Esophagus squamous epithelium (tissue), 4 donors: ENCODE results near the gene APOO.

Source experiments
- CTCF ChIP-seq, 6 experiments: fragments of 450-650 bp in 4 of 6; fragments of 200-600 bp in 2 of 6; sonication (generic) in 2 of 6; IDR thresholded peaks; one replicate each; pipeline ENCODE4 v1.5.1; 2016 to 2019; ENCODE audit warnings: antibody characterized with exemption in 6 of 6, mild to moderate bottlenecking in 4 of 6, moderate library complexity in 4 of 6
- POLR2A ChIP-seq, 4 donors: fragments of 450-650 bp; IDR thresholded peaks; one replicate each; pipeline ENCODE4 v1.6.1; 2017; ENCODE audit warnings: antibody characterized with exemption in 4 of 4, mild to moderate bottlenecking in 4 of 4, moderate library complexity in 3 of 4

DNA sequence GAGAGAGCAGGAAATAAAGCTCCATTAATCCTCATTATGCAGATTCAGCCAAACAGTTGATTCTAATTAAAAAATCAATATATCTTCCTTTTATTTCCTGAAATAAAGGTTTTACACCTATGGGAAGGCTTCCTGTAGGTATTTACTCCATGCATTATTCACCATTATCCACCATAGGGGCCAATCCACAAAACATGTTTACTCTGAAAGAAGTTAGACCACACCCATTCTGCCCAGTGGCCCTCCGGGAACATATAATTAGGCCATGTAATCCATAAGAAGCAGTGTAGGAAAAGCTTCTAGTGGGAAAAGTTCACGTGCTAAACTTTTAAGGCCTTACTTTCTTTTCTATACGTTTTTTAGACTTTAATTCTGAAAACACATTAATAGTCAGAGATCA, 67.1 kb downstream of the APOO start:
- no peak for TF ChIP-seq CTCF (IDR thresholded peaks at IDR 0.05)
- no peak for TF ChIP-seq POLR2A (IDR thresholded peaks at IDR 0.05)
